Stimulated activated CD8-positive, alpha-beta memory T cell treated with anti-CD3 and anti-CD28 coated beads, Interleukin-2, amount 100 ng/mL, for 48 hours (primary cell): ENCODE data around the gene OR4B1.
"Not testable (repeated sequence)": the region's sequence is repeated elsewhere in the genome, so short reads cannot be mapped to it uniquely, and the experiment has no call there.

Experiments
- DNase-seq, 2 donors: peaks; one replicate each; pipeline ENCODE4 v3.0.0-alpha.2; 2020; ENCODE audit warnings: low read depth in 2 of 2

The OR4B1 gene

DNA sequence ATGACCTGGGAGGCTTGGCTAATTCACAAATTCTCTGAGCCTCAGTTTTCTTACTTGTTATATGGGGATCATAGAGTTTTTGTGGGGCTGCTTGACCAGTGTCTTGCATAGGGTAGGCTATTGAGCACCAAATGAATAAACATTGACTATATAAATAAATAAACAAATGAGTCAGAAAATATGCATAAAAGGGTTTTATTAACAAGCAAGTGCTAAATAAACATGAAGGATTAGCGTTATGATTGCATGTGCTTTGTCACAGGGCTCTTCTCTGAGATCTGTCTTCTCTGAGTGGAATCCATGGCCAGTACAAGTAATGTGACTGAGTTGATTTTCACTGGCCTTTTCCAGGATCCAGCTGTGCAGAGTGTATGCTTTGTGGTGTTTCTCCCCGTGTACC lies at the start of gene OR4B1:
Gene OR4B1 (plus strand): TSS at position 301 of the 400 bp plus-strand sequence. CDS start 0 bp downstream, at position 301.
- no peak for DNase-seq

DNA sequence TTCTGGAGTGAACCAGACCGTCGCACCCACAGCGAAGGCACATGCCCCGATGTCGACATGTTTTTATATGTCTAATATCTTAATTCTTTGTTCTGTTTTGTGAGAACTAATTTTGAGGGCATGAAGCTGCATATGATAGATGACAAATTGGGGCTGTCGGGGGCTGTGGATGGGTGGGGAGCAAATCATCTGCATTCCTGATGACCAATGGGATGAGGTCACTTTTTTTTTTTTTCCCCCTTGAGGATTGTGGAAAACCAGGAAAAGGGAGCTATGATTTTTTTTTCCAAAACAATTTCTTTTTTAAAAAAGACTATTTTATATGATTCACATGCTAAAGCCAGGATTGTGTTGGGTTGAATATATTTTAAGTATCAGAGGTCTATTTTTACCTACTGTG lies 49.2 kb upstream of the OR4B1 start:
- DNase-seq = no peak

DNA sequence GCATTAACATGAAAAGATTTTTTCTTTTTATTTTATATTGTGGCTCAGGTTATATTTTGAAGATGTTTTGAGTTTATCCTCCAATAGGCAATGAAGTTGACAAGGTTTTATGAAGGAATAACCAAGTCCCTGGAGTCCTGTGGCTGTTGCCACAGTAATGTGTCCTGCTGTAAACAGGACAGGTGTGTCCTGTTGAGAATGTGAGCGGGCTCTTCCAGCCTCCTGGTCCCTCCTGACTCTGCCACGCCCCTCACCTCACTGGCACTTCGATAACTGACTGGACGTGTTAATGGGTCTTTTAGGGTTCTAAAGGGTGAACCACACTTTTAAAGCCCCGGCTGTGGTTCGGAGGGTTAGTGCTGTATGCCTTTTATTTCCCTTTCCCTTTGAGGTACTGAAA lies 47.8 kb upstream of the OR4B1 start:
- no peak for DNase-seq

- no peak for DNase-seq
These were observed 47.4 kb upstream of the OR4B1 start for GRCh38 chr11:48169259-48169658.

GRCh38 chr11:48169717-48170116 lies 46.9 kb upstream of the OR4B1 start:
- no peak for DNase-seq

- DNase-seq = no peak
These were observed 46.1 kb upstream of the OR4B1 start for GRCh38 chr11:48170241-48171233.

DNA sequence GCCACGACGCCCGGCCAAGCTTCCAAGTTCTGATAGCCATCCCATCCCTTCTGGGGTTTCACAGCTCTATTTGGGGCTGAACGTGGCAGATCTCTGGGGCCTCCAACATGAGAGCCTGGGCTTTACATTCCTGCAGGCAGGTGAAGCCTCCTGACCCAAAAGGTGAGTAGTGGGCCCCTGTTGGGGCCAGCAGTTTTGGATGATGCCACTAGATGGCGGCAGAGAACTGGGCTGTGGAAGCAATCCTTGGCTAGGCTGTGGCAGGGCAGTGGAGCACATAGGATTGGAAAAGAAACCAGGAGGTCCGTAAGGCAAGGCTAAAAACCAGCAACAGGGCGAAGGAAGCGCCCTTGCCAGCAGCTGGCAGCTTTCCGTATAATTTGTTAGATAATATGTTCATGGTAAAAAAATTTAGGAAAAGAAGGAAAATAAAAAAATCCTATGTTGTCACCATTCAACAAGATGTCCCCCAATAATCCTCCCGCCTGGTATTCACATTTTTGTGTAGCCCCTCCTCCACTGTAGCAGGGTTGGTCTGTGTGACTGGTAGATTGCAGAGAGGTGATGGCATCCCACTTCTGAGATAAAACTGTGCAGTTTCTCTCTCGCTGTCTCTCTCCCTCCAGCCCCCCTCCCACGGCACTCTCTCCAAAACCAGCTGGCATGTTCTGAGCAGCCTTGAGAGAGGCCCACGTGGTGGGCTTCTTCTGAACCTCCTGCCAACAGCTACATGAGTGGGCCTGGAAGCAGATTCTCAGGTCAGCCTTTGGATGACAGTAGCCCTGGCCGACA lies 43.6 kb upstream of the OR4B1 start:
- DNase-seq = peak; percentile 30 to 34

- DNase-seq = no peak
These were observed 38.9 kb upstream of the OR4B1 start for GRCh38 chr11:48177661-48178060.

GRCh38 chr11:48180627-48181026 lies 36.0 kb upstream of the OR4B1 start:
- no peak for DNase-seq

- DNase-seq = no peak
These were observed 33.6 kb upstream of the OR4B1 start for GRCh38 chr11:48182860-48183526.

DNA sequence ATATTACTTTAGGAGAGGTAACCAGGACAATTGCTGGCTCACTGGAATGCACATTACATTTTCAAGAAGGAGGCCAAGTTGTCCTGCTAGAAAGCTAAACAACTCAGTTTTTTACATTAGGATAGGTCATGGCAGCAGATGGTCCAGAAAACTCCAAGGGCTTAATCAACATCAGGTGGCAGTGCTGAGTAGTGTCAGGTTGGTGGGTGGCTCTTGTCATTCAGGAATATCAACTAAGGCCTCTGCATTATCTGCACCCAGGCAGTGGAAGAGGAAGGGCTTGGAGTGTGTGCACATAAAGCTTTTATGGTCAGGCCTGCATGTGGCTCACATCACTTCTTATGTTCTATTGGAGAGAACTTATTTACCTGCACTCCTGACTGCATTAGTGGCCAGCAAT lies 32.2 kb upstream of the OR4B1 start:
- no peak for DNase-seq

DNA sequence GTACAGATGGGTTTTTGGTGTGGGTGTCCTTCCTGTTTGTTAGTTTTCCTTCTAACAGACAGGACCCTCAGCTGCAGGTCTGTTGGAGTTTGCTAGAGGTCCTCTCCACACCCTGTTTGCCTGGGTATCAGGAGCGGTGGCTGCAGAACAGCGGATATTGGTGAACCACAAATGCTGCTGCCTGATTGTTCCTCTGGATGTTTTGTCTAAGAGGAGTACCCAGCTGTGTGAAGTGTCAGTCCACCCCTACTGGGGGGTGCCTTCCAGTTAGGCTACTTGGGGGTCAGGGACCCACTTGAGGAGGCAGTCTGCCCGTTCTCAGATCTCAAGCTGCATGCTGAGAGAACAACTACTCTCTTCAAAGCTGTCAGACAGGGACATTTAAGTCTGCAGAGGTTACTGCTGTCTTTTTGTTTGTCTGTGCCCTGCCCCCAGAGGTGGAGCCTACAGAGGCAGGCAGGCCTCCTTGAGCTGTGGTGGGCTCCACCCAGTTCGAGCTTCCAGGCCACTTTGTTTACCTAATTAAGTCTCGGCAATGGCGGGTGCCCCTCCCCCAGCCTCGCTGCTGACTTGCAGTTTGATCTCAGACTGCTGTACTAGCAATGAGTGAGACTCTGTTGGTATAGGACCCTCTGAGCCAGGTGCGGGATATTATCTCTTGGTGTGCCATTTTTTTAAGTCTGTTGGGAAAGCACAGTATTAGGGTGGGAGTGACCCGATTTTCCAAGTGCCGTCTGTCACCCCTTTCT lies 25.5 kb upstream of the OR4B1 start:
- DNase-seq = not testable (repeated sequence)

GRCh38 chr11:48193876-48194275 lies 22.7 kb upstream of the OR4B1 start:
- DNase-seq = no peak

- no peak for DNase-seq
These were observed 8.7 kb upstream of the OR4B1 start for GRCh38 chr11:48207881-48208280.

DNA sequence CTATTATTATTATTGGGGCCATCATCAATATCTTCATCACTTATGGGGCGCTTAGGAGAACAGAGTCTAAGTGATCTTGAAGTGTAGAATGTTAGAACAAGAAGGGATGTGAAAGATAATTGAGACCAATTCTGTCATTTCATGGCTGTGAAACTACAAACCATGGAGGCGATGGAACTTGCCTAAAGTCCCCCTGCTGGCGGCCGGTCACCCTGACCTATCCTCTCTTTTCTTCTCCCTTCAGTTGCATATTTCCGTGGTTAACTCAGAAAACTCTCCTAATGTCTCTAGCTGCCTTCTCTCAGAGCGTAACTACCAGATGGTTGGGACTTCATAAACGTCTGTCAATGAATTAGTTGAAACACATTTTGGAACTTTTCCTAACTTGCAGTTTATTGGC lies 6.6 kb upstream of the OR4B1 start:
- DNase-seq = no peak

DNA sequence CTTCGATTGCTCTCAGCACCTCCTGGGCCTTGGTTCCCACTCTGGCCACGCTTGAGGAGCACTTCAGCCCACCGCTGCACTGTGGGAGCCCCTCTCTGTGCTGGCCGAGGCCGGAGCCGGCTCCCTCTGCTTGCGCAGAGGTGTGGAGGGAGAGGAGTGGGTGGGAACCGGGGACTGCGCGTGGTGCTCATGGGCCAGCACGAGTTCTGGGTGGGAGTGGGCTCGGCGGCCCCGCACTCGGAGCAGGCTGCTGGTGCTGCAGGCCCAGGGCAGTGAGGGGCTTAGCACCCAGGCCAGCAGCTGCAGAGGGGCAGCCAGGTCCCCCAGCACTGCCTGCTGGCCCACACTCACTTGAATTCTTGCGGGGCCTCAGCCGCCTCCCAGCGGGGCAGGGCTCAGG lies 12.2 kb downstream of the OR4B1 start:
- no peak for DNase-seq

GRCh38 chr11:48230057-48230456 lies 13.4 kb downstream of the OR4B1 start:
- DNase-seq = not testable (repeated sequence)

DNA sequence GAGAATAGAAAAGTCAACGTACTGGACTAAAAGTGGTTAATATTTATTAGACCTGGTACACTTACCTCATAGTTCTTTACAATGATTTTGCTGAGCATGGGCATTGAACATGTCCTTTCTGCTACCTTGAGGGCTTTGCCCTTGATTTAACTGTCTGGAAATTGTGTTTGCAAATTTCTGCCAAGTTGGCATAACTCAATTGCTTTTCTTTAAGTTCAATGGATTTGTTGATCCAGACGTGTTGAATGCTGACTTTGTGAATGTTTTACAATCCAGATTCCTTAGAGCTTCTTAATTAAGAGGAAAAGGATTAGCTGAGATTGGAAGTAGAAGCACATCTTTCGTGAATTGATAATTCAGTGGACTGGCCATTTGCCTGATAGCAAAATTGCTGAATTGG lies 21.1 kb downstream of the OR4B1 start:
- no peak for DNase-seq

GRCh38 chr11:48242501-48242900 lies 25.9 kb downstream of the OR4B1 start:
- no peak for DNase-seq

GRCh38 chr11:48244804-48245203 lies 28.2 kb downstream of the OR4B1 start, which contains the start of gene OR4X2:
OR4X2 (plus strand) TSS chr11:48245104; CDS start chr11:48245104, 0 bp downstream.
- DNase-seq = no peak

GRCh38 chr11:48248902-48249301 lies 32.3 kb downstream of the OR4B1 start:
- no peak for DNase-seq
